GM12878 (cell line): ENCODE measurements around the gene INCA1. TPM values are rescaled to one million over a fixed set of nuclear protein-coding genes. Genes with fewer than 3 reads are reported as not detected.

Source experiments
- CHD1 ChIP-seq: IDR thresholded peaks from 2 replicates; pipeline ENCODE4 v1.6.1; 2012; ENCODE audit warnings: low read depth, low read length, improper control_type of control experiment
- ELK1 ChIP-seq: IDR thresholded peaks from 2 replicates; pipeline ENCODE4 v1.6.1; 2012; ENCODE audit warnings: low read depth, low read length, improper control_type of control experiment
- EP300 ChIP-seq, 2 experiments: fragments of 150-350 bp in 1 of 2; IDR thresholded peaks; 2 replicates each; pipeline ENCODE4 v1.6.1; 2011 to 2012; ENCODE audit warnings: low read depth in 2 of 2, low read length in 2 of 2, borderline replicate concordance in 1 of 2, improper control_type of control experiment in 1 of 2, inconsistent platforms in 1 of 2; ENCODE audit not compliant: control insufficient read depth in 1 of 2
- IRF5 ChIP-seq: fragments of 450-650 bp; IDR thresholded peaks from 2 replicates; pipeline ENCODE4 v1.6.1; 2017; ENCODE audit warnings: borderline replicate concordance
- KDM1A ChIP-seq: fragments of 200-600 bp; sonication (generic); IDR thresholded peaks from 2 replicates; pipeline ENCODE4 v1.6.1; 2016; ENCODE audit warnings: borderline replicate concordance
- LARP7 ChIP-seq: fragments of 450-650 bp; IDR thresholded peaks from 2 replicates; pipeline ENCODE4 v1.6.1; 2017; ENCODE audit warnings: mild to moderate bottlenecking
- NBN ChIP-seq: fragments of 450-650 bp; IDR thresholded peaks from 2 replicates; pipeline ENCODE4 v1.6.1; 2016
- NR2F1 ChIP-seq: fragments of 450-650 bp; conservative IDR thresholded peaks from 2 replicates; pipeline ENCODE4 v1.6.1; 2017; ENCODE audit warnings: mild to moderate bottlenecking
- PAX8 ChIP-seq: fragments of 450-650 bp; IDR thresholded peaks from 2 replicates; pipeline ENCODE4 v1.6.1; 2017; ENCODE audit warnings: mild to moderate bottlenecking, moderate library complexity
- PRDM15 ChIP-seq: fragments of 450-650 bp; formaldehyde crosslinking; IDR thresholded peaks from 2 replicates; pipeline ENCODE4 v1.4.0; 2020; ENCODE audit warnings: mild to moderate bottlenecking, moderate library complexity
- SIX5 ChIP-seq: IDR thresholded peaks from 2 replicates; pipeline ENCODE4 v1.6.1; 2011; ENCODE audit warnings: mild to moderate bottlenecking, low read depth, low read length, moderate library complexity; ENCODE audit not compliant: severe bottlenecking
- SMARCA5 ChIP-seq: fragments of 450-650 bp; IDR thresholded peaks from 2 replicates; pipeline ENCODE4 v1.6.1; 2017; ENCODE audit warnings: mild to moderate bottlenecking
- SRF ChIP-seq, 2 experiments: IDR thresholded peaks; 2 replicates each; pipeline ENCODE4 v1.6.1; 2011; ENCODE audit warnings: low read depth in 2 of 2, low read length in 2 of 2, mild to moderate bottlenecking in 1 of 2, moderate library complexity in 1 of 2
- TCF12 ChIP-seq: IDR thresholded peaks from 2 replicates; pipeline ENCODE4 v1.6.1; 2011; ENCODE audit warnings: low read depth, mild to moderate bottlenecking, low read length
- ZNF274 ChIP-seq: IDR thresholded peaks from one replicate; pipeline ENCODE4 v1.8.0; 2011; ENCODE audit not compliant: insufficient read length, insufficient read depth
- ZSCAN29 ChIP-seq: fragments of 450-650 bp; IDR thresholded peaks from 2 replicates; pipeline ENCODE4 v1.6.1; 2017; ENCODE audit warnings: mild to moderate bottlenecking, moderate library complexity
- polyA plus RNA-seq, 11 experiments: library from polyadenylated mRNA; depleted of rRNA in 4 of 11; unstranded in 6 of 11; stranded (reverse) in 5 of 11; fragments of >200 nt; fragmentation: Nextera tagmentation in 4 of 11; fragmentation: Illumina TruSeq in 1 of 11; extraction: Ambion mirVana in 4 of 11; extraction: Trizol in 1 of 11; gene quantifications; 1 replicate in 1 of 11; 2 replicates in 10 of 11; pipeline versions ENCODE4 v1.2.1 to v1.2.3, GENCODE V29; 2011 to 2016; ENCODE audit warnings: inconsistent platforms in 2 of 11, missing spikeins in 2 of 11, low read depth in 1 of 11
- total RNA-seq, 4 experiments: library from RNA; depleted of rRNA in 3 of 4; stranded (reverse); fragments of >200 nt in 3 of 4; fragmentation: Illumina TruSeq in 1 of 4; extraction: Trizol in 1 of 4; gene quantifications; 2 replicates each; pipeline versions ENCODE4 v1.2.1 to v1.2.3, GENCODE V29; 2013 to 2021
- TF ChIP-seq, protein P1 (sequence below): fragments of 450-650 bp; IDR thresholded peaks from 2 replicates; pipeline ENCODE4 v1.6.1; 2017; ENCODE audit warnings: antibody characterized with exemption, mild to moderate bottlenecking, moderate library complexity
- TF ChIP-seq, protein P2 (sequence below): fragments of 150-350 bp; IDR thresholded peaks from 2 replicates; pipeline ENCODE4 v1.6.1; 2016; ENCODE audit warnings: low read depth, low read length

Gene INCA1
- total and polyA plus RNA-seq, 10 of the 15 experiments (the other 5 are each of a cell fraction or from before 2014, with no cell fraction given) = 0.19 to 1.8 (median 0.45) TPM

DNA sequence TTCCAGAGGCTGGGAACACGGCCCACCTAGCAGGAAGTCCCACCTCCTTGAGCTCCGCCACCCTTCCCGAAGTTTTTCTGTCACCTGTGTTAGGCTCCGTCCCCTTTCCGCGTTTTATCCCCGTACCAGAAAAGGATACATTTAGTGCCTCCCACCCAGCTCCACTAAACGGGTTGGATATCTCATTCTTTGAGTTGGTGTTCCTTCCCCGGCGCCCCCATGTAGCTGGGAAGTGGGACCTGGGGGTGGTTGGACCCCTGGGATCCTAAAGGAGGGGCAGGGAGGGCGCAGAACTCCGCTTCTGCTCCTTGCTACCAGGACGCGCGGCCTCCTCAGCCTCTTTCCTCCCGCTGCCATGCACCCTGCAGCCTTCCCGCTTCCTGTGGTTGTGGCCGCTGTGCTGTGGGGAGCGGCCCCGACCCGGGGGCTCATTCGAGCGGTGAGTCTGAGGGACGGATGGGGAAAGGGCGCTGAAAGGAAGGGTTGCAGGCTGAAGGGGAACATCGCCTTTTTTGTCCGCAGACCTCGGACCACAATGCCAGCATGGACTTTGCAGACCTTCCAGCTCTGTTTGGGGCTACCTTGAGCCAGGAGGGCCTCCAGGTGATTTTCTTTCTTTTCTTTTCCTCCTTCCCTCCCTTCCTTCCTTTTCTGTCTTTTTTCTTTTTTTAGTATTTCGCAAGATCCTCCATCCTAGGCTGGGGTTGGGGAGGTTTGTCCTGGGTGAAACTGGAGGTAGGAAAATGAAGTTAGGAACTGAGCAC lies 56.6 kb downstream of the INCA1 start (continued):
- TF ChIP-seq, protein P1, sequence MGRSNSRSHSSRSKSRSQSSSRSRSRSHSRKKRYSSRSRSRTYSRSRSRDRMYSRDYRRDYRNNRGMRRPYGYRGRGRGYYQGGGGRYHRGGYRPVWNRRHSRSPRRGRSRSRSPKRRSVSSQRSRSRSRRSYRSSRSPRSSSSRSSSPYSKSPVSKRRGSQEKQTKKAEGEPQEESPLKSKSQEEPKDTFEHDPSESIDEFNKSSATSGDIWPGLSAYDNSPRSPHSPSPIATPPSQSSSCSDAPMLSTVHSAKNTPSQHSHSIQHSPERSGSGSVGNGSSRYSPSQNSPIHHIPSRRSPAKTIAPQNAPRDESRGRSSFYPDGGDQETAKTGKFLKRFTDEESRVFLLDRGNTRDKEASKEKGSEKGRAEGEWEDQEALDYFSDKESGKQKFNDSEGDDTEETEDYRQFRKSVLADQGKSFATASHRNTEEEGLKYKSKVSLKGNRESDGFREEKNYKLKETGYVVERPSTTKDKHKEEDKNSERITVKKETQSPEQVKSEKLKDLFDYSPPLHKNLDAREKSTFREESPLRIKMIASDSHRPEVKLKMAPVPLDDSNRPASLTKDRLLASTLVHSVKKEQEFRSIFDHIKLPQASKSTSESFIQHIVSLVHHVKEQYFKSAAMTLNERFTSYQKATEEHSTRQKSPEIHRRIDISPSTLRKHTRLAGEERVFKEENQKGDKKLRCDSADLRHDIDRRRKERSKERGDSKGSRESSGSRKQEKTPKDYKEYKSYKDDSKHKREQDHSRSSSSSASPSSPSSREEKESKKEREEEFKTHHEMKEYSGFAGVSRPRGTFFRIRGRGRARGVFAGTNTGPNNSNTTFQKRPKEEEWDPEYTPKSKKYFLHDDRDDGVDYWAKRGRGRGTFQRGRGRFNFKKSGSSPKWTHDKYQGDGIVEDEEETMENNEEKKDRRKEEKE = no peak
- TF ChIP-seq, protein P2, sequence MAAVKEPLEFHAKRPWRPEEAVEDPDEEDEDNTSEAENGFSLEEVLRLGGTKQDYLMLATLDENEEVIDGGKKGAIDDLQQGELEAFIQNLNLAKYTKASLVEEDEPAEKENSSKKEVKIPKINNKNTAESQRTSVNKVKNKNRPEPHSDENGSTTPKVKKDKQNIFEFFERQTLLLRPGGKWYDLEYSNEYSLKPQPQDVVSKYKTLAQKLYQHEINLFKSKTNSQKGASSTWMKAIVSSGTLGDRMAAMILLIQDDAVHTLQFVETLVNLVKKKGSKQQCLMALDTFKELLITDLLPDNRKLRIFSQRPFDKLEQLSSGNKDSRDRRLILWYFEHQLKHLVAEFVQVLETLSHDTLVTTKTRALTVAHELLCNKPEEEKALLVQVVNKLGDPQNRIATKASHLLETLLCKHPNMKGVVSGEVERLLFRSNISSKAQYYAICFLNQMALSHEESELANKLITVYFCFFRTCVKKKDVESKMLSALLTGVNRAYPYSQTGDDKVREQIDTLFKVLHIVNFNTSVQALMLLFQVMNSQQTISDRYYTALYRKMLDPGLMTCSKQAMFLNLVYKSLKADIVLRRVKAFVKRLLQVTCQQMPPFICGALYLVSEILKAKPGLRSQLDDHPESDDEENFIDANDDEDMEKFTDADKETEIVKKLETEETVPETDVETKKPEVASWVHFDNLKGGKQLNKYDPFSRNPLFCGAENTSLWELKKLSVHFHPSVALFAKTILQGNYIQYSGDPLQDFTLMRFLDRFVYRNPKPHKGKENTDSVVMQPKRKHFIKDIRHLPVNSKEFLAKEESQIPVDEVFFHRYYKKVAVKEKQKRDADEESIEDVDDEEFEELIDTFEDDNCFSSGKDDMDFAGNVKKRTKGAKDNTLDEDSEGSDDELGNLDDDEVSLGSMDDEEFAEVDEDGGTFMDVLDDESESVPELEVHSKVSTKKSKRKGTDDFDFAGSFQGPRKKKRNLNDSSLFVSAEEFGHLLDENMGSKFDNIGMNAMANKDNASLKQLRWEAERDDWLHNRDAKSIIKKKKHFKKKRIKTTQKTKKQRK = no peak
- no peak for TF ChIP-seq SRF (IDR thresholded peaks at IDR 0.05; ENCODE audit: low read depth in 2 of 2, low read length in 2 of 2)
- no peak for TF ChIP-seq KDM1A
- no peak for TF ChIP-seq SIX5
- no peak for TF ChIP-seq ZSCAN29
- no peak for TF ChIP-seq CHD1
- no peak for TF ChIP-seq NR2F1
- no peak for TF ChIP-seq ELK1
- TF ChIP-seq TCF12 = no peak
- TF ChIP-seq ZNF274 = no peak
- peak; percentile 5; the same call in 1 of the 2 replicates for TF ChIP-seq NBN
- peak; percentile 38; the same call in 1 of the 2 replicates for TF ChIP-seq LARP7
- TF ChIP-seq PAX8 = no peak
- TF ChIP-seq PRDM15 (CRISPR knock-in tag) = no peak
- TF ChIP-seq SMARCA5 = no peak; the same call in 1 of the 2 replicates
- no peak for TF ChIP-seq EP300 (IDR thresholded peaks at IDR 0.05; ENCODE audit: borderline replicate concordance in 1 of 2, control insufficient read depth in 1 of 2, low read depth in 2 of 2, low read length in 2 of 2)
- no peak for TF ChIP-seq IRF5
